ENCODE measurements around the gene GREB1. TPM values are rescaled to one million over a fixed set of nuclear protein-coding genes. Genes with fewer than 3 reads are reported as not detected.

GREB1 gene
- total and polyA plus RNA-seq, 2 of the 4 experiments (the other 2 are of a cell fraction): 0.05 TPM; not detected in 1

DNA sequence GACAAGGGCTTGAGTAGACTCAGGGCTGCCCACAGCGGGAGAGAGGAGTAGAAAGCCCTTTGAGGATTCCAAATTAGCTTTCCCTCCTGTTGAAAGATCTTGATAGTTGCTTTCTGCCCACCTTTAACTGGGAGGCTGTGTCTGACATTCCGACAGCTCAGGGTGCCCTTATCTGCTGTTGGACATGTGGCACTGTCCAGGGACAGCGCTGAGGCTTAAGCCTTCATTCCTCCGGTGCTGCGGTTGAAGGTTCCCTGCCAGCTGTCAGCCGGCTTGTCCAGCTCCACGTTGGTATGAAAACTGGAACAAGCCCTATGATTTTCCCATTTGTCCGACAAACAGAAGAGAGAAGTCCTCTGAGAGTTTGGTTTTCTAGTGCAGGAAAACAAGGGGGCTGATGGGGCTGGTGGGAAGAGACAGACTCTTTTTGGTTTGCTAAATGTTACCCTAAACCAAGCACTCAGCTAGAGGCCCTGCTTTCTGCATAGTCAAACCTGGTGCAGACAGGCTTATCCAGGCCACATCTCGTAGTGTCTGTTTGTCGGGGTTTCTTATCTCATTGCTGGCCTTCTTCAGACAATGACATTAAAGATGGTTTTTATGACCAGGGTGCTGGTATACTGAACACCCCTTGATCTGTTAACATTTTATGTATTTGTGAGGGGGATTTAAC is 24.5 kb downstream of the GREB1 start:
- no peak overlapping the region for H3K4me2 ChIP-seq (ENCODE audit: low read depth, low read length)
- no peak overlapping the region for H4K5ac ChIP-seq (ENCODE audit: low read depth, low read length)
- no peak overlapping the region for H4K8ac ChIP-seq (ENCODE audit: low read depth in 2 of 2, low read length in 2 of 2)
- no peak overlapping the region for H3K14ac ChIP-seq (replicated peaks; ENCODE audit: low read depth, low read length)
- no peaks in the 10 kb centered on the region for H3K79me1 ChIP-seq (ENCODE audit: low read depth in 1 of 2, low read length in 2 of 2)
- no peak overlapping the region for H2AK9ac ChIP-seq (replicated peaks; ENCODE audit: low read depth, low read length, poor library complexity)
- peaks cover 44% of the 10 kb centered on the region for H3K27me3 ChIP-seq (ENCODE audit: control insufficient read depth, insufficient read depth, low read length)
- WGBS, 2 experiments (ENCODE audit: extremely low coverage in 2 of 2, insufficient read length in 1 of 2): 20% methylated on average over 1 of the region's 10 CpGs; no CpG with 5 or more reads in 1 of the 2 experiments
- TF ChIP-seq RFX5 (IDR thresholded peaks at IDR 0.05; ENCODE audit: low read depth, low read length) (no peak), NFE2L2 (IDR thresholded peaks at IDR 0.05; ENCODE audit: low read depth, low read length) (no peak), POLR2A (IDR thresholded peaks at IDR 0.05; ENCODE audit: low read depth, low read length) (no peak), RAD21 (IDR thresholded peaks at IDR 0.05; ENCODE audit: low read length) (no peak), BHLHE40 (IDR thresholded peaks at IDR 0.05; ENCODE audit: low read depth, low read length) (no peak)
- dilution Hi-C loops (cut with HindIII; ENCODE audit: low sequenced_read_pairs, unreplicated experiment) (no loop called here), intact Hi-C loops (cut with micrococcal nuclease) (no loop called here), in situ Hi-C loops (cut with MboI; ENCODE audit: low sequenced_read_pairs) (no loop called here)
- no peak overlapping the region for H3K23ac ChIP-seq (ENCODE audit: low read depth, low read length)
- no peaks in the 10 kb centered on the region for H3K4me1 ChIP-seq (ENCODE audit: control insufficient read depth, insufficient read depth, low read length)
- H3K4ac ChIP-seq (ENCODE audit: low read depth, low read length): no peak overlapping the region
- DNase-seq (no peak), ATAC-seq (ENCODE audit: low read depth) (no peak)
- BruUV-seq (replicated peaks): no TSS peak
- H2BK20ac ChIP-seq (ENCODE audit: low read depth, low read length): no peak overlapping the region
- no peak overlapping the region for H3K4me3 ChIP-seq (ENCODE audit: insufficient read depth, low read depth, low read length)
- H3K9me3 ChIP-seq (ENCODE audit: control insufficient read depth, insufficient read depth, low read length): no peaks in the 10 kb centered on the region
- H2BK5ac ChIP-seq (ENCODE audit: low read depth, low read length, poor library complexity, severe bottlenecking): no peak overlapping the region
- H2AFZ ChIP-seq (replicated peaks; ENCODE audit: low read length, poor library complexity): no peak overlapping the region
- no peak overlapping the region for H4K91ac ChIP-seq (ENCODE audit: insufficient read depth, low read depth, low read length)
- no peaks in the 10 kb centered on the region for H4K20me1 ChIP-seq (ENCODE audit: insufficient read depth, low read length)
- no peak overlapping the region for H3K56ac ChIP-seq (ENCODE audit: extremely low read depth, insufficient read depth, low read length)
- POLR2A ChIA-PET (ENCODE audit: unreplicated experiment): no interaction called here
- no peaks in the 10 kb centered on the region for H3K36me3 ChIP-seq (ENCODE audit: control insufficient read depth, insufficient read depth, low read length)
- no peak overlapping the region for H3K9ac ChIP-seq (ENCODE audit: low read depth, low read length)
- H3K18ac ChIP-seq (ENCODE audit: low read depth, low read length): no peak overlapping the region
- H3K9me1 ChIP-seq (ENCODE audit: insufficient read depth, low read length): no peaks in the 10 kb centered on the region; the same call in 1 of the 2 replicates
- CTCF ChIA-PET: interaction anchor here (0.7 to 1.1 kb wide), 3 partner anchors 11 to 81 kb away, joined by 3 to 4 read pairs (median 4); no protein-coding TSS in a partner anchor
- no peak overlapping the region for H3K27ac ChIP-seq (ENCODE audit: insufficient read depth, low read length)
- no peak overlapping the region for H2AK5ac ChIP-seq (ENCODE audit: low read depth, low read length)
- no peak overlapping the region for H2BK120ac ChIP-seq (ENCODE audit: low read depth, low read length)
- H2BK15ac ChIP-seq (ENCODE audit: low read depth, low read length): no peak overlapping the region

Measured in IMR-90 (cell line).